Liver (tissue), 3 donors: ENCODE data around the gene SLCO2A1.

Experiments
- ATF3 ChIP-seq: IDR thresholded peaks from 2 replicates; pipeline ENCODE4 v1.6.1; 2016; ENCODE audit warnings: antibody characterized with exemption
- CTCF ChIP-seq: fragments of 150-350 bp; IDR thresholded peaks from 2 replicates; pipeline ENCODE4 v1.5.1; 2017; ENCODE audit warnings: improper control_type of control experiment, low read depth, low read length; ENCODE audit not compliant: missing input control
- EGR1 ChIP-seq, 2 donors: IDR thresholded peaks; 2 replicates each; pipeline ENCODE4 v1.6.1; 2016 to 2018; ENCODE audit warnings: antibody characterized with exemption in 2 of 2, low read depth in 2 of 2
- GABPA ChIP-seq, 2 donors: IDR thresholded peaks in 1 of 2; conservative IDR thresholded peaks in 1 of 2; 2 replicates each; pipeline ENCODE4 v1.6.1; 2016; ENCODE audit warnings: antibody characterized with exemption in 2 of 2, mild to moderate bottlenecking in 1 of 2, moderate library complexity in 1 of 2
- JUND ChIP-seq, 2 donors: IDR thresholded peaks; 2 replicates each; pipeline ENCODE4 v1.6.1; 2016; ENCODE audit warnings: antibody characterized with exemption in 2 of 2
- NR2F2 ChIP-seq: IDR thresholded peaks from 2 replicates; pipeline ENCODE4 v1.6.1; 2016; ENCODE audit warnings: antibody characterized with exemption
- RAD21 ChIP-seq, 2 donors: IDR thresholded peaks; 2 replicates each; pipeline ENCODE4 v1.6.1; 2016; ENCODE audit warnings: antibody characterized with exemption in 2 of 2, mild to moderate bottlenecking in 2 of 2
- REST ChIP-seq: IDR thresholded peaks from 2 replicates; pipeline ENCODE4 v1.6.1; 2016; ENCODE audit warnings: antibody characterized with exemption, mild to moderate bottlenecking
- RXRA ChIP-seq, 2 donors: IDR thresholded peaks; 2 replicates each; pipeline ENCODE4 v1.6.1; 2017 to 2018; ENCODE audit warnings: antibody characterized with exemption in 2 of 2, mild to moderate bottlenecking in 1 of 2
- SP1 ChIP-seq: IDR thresholded peaks from 2 replicates; pipeline ENCODE4 v1.6.1; 2018; ENCODE audit warnings: antibody characterized with exemption, mild to moderate bottlenecking
- YY1 ChIP-seq: IDR thresholded peaks from 2 replicates; pipeline ENCODE4 v1.6.1; 2016; ENCODE audit warnings: antibody characterized with exemption, mild to moderate bottlenecking
- TF ChIP-seq, protein P1 (sequence below): IDR thresholded peaks from 2 replicates; pipeline ENCODE4 v1.6.1; 2016; ENCODE audit warnings: antibody characterized with exemption
- TF ChIP-seq, protein P2 (sequence below): IDR thresholded peaks from 2 replicates; pipeline ENCODE4 v1.6.1; 2016; ENCODE audit warnings: antibody characterized with exemption
- donor health status: healthy.
- donor health status: healthy.

DNA sequence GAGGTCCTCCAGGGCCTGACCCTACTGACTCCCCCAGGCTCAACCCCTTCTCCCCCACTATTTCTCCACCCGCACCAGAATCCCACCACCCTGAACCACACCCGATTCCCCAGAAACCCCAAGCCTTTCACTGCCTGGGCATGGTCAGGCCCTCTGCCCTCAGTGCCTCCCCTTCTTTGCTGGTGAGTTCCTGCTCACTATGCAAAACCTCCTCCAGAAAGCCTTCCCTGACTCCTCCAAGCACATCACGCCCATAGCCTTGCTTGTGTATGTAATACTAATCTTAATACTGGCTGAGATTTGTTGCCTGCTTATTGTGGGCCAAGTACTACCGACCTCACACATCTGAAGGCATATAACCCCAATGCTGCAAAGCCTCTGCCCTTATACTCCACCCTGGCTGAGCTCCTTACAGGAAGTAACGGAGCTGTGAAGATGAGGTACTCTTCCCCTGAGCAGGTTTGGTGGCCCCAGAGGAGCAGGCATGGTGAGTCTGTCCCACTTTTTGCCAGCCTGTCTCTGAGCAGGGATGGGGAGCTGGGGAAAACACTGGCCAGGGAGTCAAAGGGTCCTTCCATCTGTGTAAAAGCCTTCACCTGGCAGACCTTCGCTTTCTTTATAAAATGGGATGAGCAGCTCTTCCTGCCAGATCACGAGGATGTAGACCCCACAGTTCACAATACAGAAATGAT lies 143.5 kb downstream of the SLCO2A1 start:
- TF ChIP-seq, protein P1, sequence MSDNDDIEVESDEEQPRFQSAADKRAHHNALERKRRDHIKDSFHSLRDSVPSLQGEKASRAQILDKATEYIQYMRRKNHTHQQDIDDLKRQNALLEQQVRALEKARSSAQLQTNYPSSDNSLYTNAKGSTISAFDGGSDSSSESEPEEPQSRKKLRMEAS: no peak
- TF ChIP-seq CTCF (no peak), RXRA (IDR thresholded peaks at IDR 0.05) (no peak), ATF3 (no peak), REST (no peak), JUND (IDR thresholded peaks at IDR 0.05) (no peak), EGR1 (IDR thresholded peaks at IDR 0.05; ENCODE audit: low read depth in 2 of 2) (no peak), YY1 (no peak), GABPA (IDR thresholded peaks at IDR 0.05 in 1 of 2, conservative IDR thresholded peaks at IDR 0.05 in 1 of 2) (no peak), RAD21 (IDR thresholded peaks at IDR 0.05) (no peak), SP1 (no peak), NR2F2 (no peak)
- TF ChIP-seq, protein P2, sequence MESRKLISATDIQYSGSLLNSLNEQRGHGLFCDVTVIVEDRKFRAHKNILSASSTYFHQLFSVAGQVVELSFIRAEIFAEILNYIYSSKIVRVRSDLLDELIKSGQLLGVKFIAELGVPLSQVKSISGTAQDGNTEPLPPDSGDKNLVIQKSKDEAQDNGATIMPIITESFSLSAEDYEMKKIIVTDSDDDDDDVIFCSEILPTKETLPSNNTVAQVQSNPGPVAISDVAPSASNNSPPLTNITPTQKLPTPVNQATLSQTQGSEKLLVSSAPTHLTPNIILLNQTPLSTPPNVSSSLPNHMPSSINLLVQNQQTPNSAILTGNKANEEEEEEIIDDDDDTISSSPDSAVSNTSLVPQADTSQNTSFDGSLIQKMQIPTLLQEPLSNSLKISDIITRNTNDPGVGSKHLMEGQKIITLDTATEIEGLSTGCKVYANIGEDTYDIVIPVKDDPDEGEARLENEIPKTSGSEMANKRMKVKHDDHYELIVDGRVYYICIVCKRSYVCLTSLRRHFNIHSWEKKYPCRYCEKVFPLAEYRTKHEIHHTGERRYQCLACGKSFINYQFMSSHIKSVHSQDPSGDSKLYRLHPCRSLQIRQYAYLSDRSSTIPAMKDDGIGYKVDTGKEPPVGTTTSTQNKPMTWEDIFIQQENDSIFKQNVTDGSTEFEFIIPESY: no peak
